ENCODE measurements around the gene C16orf74.

The C16orf74 gene

DNA sequence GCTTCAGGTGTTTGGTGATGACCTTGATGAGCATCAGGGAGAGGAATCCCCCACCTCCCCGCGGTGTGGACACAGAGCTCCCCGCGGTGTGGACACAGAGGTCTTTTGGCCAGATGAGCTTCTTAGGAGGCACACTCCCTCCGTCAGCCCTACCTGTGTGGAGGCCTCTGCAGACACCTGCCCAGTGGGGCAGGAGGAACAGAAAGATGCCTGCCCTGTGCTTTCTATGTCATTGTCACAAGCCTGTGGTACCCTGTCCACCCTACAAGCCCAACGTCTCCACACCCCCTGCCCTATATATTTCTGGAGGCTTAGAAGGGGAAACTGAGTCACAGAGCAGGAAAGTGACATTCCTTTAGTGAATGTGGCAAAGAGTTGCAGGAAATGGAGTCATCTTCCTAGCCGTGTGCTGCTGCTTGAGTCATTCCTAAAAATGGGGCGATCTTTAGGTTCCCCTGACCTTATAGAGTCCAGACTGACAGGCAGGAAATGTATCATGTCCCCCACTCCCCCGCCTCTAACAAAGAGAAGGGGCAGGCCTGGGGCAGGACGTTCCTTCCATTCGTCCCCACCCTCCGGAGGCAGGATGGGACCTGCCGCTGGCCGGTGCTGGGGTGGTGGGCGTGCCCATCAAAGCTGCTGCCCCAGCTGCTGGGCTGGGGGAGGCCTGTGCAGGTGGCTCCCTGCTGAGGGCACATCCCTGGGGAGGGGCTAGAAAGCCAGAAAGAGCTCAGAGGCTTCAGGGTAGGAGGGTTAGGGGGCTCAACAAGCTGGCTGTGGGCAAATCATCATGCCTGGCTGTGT is 1.0 kb upstream of the C16orf74 start:
- Histone ChIP-seq H3K4me3 (no peak overlapping the region), H3K36me3 (ENCODE audit: insufficient read depth, low read length) (no peaks in the 10 kb centered on the region), H3K9ac (ENCODE audit: insufficient read length) (no peak overlapping the region), H3K9me3 (ENCODE audit: low read depth, low read length) (no peaks in the 10 kb centered on the region), H3K27ac (no peak overlapping the region)
- DNase-seq (ENCODE audit: low read depth, low spot score) = no peak
- TF ChIP-seq FOXP2 (optimal IDR thresholded peaks at IDR 0.05; ENCODE audit: control extremely low read depth, extremely low read length, insufficient read depth) = no peak
- no peak for TF ChIP-seq POLR2AphosphoS5 (IDR thresholded peaks at IDR 0.05; ENCODE audit: borderline replicate concordance, low read depth, low read length)
- no peak for TF ChIP-seq EZH2 (IDR thresholded peaks at IDR 0.05)

GRCh38 chr16:85750146-85750826 is 610 bp downstream of the C16orf74 start:
- Histone ChIP-seq H3K4me3 (peak overlapping the region; percentile 79), H3K27ac (no peak overlapping the region), H3K9ac (ENCODE audit: insufficient read length) (no peak overlapping the region), H3K9me3 (ENCODE audit: low read depth, low read length) (no peaks in the 10 kb centered on the region), H3K36me3 (ENCODE audit: insufficient read depth, low read length) (no peaks in the 10 kb centered on the region)
- no peak for DNase-seq (ENCODE audit: low read depth, low spot score)
- TF ChIP-seq POLR2AphosphoS5 (IDR thresholded peaks at IDR 0.05; ENCODE audit: borderline replicate concordance, low read depth, low read length) = no peak; the same call in 1 of the 2 replicates
- no peak for TF ChIP-seq EZH2 (IDR thresholded peaks at IDR 0.05)
- TF ChIP-seq FOXP2 (optimal IDR thresholded peaks at IDR 0.05; ENCODE audit: control extremely low read depth, extremely low read length, insufficient read depth) = no peak

- H3K36me3 ChIP-seq (ENCODE audit: insufficient read depth, low read length) = no peaks in the 10 kb centered on the region
- TF ChIP-seq POLR2AphosphoS5 (IDR thresholded peaks at IDR 0.05; ENCODE audit: borderline replicate concordance, low read depth, low read length) (no peak), FOXP2 (optimal IDR thresholded peaks at IDR 0.05; ENCODE audit: control extremely low read depth, extremely low read length, insufficient read depth) (no peak), EZH2 (IDR thresholded peaks at IDR 0.05) (no peak)
- DNase-seq (ENCODE audit: low read depth, low spot score) = no peak
- H3K9ac ChIP-seq (ENCODE audit: insufficient read length) = no peak overlapping the region
- H3K4me3 ChIP-seq = peak overlapping the region; percentile 79
- H3K9me3 ChIP-seq (ENCODE audit: low read depth, low read length) = no peaks in the 10 kb centered on the region
- no peak overlapping the region for H3K27ac ChIP-seq
These were observed 1.1 kb downstream of the C16orf74 start for GRCh38 chr16:85749771-85750145.

DNA sequence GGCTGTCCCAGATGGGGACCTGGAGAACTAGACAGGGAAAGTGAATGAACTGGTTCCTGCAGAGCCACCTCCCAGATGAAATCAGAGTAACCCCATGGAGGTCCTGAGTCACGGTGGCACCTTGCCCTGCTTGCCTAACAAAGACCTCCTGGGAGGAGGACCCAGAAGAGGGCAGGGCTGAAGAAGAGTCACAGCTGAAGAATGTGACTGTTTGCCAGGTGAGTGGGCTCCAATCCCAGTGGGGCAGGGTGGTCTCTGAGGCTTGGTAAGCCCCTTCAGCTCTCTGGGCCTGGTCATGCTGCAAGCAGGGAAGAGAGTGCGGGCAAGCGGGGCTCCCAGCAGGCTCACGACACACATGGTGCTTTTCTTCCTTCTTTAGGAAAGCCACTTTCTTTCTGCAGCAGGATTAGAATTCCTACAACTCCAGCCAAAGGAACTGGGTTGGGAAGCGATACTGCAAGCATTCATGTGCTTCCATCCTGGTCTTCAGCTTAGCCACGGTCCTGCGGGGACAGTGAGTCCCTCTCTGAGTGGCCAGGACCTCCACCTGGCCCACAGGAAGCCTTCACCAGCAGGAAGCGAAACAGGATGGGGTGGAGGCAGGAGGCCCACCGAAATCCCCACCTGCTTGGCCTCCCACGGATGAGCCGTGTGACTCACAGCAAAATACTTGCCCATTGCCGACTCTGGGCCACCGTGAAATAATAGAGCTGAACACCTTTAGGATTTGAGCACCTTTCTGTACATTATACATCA is 4.3 kb downstream of the C16orf74 start:
- no peaks in the 10 kb centered on the region for H3K36me3 ChIP-seq (ENCODE audit: insufficient read depth, low read length)
- H3K27ac ChIP-seq = no peak overlapping the region
- no peak overlapping the region for H3K4me3 ChIP-seq
- H3K9me3 ChIP-seq (ENCODE audit: low read depth, low read length) = no peaks in the 10 kb centered on the region
- DNase-seq (ENCODE audit: low read depth, low spot score) = no peak
- H3K9ac ChIP-seq (ENCODE audit: insufficient read length) = no peak overlapping the region
- TF ChIP-seq POLR2AphosphoS5 (IDR thresholded peaks at IDR 0.05; ENCODE audit: borderline replicate concordance, low read depth, low read length) = no peak
- no peak for TF ChIP-seq FOXP2 (optimal IDR thresholded peaks at IDR 0.05; ENCODE audit: control extremely low read depth, extremely low read length, insufficient read depth)
- TF ChIP-seq EZH2 (IDR thresholded peaks at IDR 0.05) = no peak

- Histone ChIP-seq H3K4me3 (no peak overlapping the region), H3K36me3 (ENCODE audit: insufficient read depth, low read length) (no peaks in the 10 kb centered on the region), H3K9me3 (ENCODE audit: low read depth, low read length) (no peaks in the 10 kb centered on the region), H3K27ac (no peak overlapping the region), H3K9ac (ENCODE audit: insufficient read length) (no peak overlapping the region)
- no peak for TF ChIP-seq EZH2 (IDR thresholded peaks at IDR 0.05)
- no peak for TF ChIP-seq FOXP2 (optimal IDR thresholded peaks at IDR 0.05; ENCODE audit: control extremely low read depth, extremely low read length, insufficient read depth)
- no peak for TF ChIP-seq POLR2AphosphoS5 (IDR thresholded peaks at IDR 0.05; ENCODE audit: borderline replicate concordance, low read depth, low read length)
- no peak for DNase-seq (ENCODE audit: low read depth, low spot score)
These were observed 11.8 kb downstream of the C16orf74 start for GRCh38 chr16:85738923-85739715.

DNA sequence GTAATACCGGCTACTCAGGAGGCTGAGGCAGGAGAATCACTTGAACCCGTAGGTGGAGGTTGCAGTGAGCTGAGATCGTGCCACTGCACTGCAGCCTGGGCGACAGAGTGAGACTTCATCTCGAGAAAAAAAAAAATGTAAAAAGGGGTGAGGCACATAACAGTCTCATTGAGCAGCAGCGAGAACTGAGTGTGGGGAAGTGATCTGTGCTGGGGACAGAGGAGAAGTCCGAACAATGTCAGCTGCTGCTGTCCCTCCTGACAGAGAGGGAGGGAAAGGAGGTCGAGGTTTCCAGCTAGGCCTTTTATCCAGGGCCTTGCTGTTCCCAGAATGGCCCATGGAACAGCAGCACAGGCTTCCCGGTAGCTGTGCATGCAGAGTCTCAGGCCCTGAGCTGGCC is 14.0 kb downstream of the C16orf74 start:
- Histone ChIP-seq H3K9ac (ENCODE audit: insufficient read length) (no peak overlapping the region), H3K36me3 (ENCODE audit: insufficient read depth, low read length) (no peaks in the 10 kb centered on the region), H3K4me3 (no peak overlapping the region), H3K9me3 (ENCODE audit: low read depth, low read length) (no peaks in the 10 kb centered on the region), H3K27ac (no peak overlapping the region)
- TF ChIP-seq FOXP2 (optimal IDR thresholded peaks at IDR 0.05; ENCODE audit: control extremely low read depth, extremely low read length, insufficient read depth) (no peak), EZH2 (IDR thresholded peaks at IDR 0.05) (no peak), POLR2AphosphoS5 (IDR thresholded peaks at IDR 0.05; ENCODE audit: borderline replicate concordance, low read depth, low read length) (no peak)
- no peak for DNase-seq (ENCODE audit: low read depth, low spot score)

DNA sequence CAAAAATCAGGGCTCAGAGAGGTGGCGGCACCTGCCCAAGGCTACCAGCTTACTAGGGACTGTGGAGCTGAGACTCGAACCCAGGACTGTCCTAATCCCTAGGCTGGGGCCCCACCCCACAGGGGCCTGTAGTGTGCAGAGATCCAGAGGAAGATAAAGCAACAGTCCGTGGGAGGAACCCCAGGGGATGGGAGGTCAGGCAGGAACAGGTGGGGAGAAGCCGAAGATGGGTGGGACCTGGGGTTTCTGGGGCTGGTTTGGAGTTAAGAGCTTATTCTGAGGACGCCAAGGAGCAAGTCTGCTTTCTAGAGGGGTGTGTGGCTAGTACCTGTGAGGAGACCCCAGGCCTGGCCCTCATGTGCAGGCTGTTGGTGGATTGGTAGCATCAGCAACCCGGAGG is 14.9 kb downstream of the C16orf74 start:
- Histone ChIP-seq H3K9ac (ENCODE audit: insufficient read length) (no peak overlapping the region), H3K36me3 (ENCODE audit: insufficient read depth, low read length) (no peaks in the 10 kb centered on the region), H3K27ac (no peak overlapping the region), H3K9me3 (ENCODE audit: low read depth, low read length) (no peaks in the 10 kb centered on the region), H3K4me3 (no peak overlapping the region)
- TF ChIP-seq POLR2AphosphoS5 (IDR thresholded peaks at IDR 0.05; ENCODE audit: borderline replicate concordance, low read depth, low read length) (no peak), EZH2 (IDR thresholded peaks at IDR 0.05) (no peak), FOXP2 (optimal IDR thresholded peaks at IDR 0.05; ENCODE audit: control extremely low read depth, extremely low read length, insufficient read depth) (no peak)
- DNase-seq (ENCODE audit: low read depth, low spot score) = no peak

All from SK-N-MC (cell line).